Bronchus fibroblast of lung (primary cell): ENCODE measurements around the gene NAPEPLD. TPM values are rescaled to one million over a fixed set of nuclear protein-coding genes. Genes with fewer than 3 reads are reported as not detected.

ENCODE experiments used
- total RNA-seq: library from RNA; depleted of rRNA; stranded (reverse); fragments of >200 nt; gene quantifications from 2 replicates; pipeline ENCODE4 v1.2.3, GENCODE V29; 2015

Gene NAPEPLD
- 1.2 and 1.3 TPM in 2 replicates for total RNA-seq

GRCh38 chr7:103148994-103149807 is at the start of gene NAPEPLD:
NAPEPLD (minus strand) TSS chr7:103149099; CDS start chr7:103128776, 20,323 bp downstream.

GRCh38 chr7:103074519-103075336 is 74.2 kb downstream of the NAPEPLD start, which contains the start of the genes ARMC10 and FBXL13:
ARMC10 (plus strand) TSS chr7:103075140; CDS start chr7:103075273, 133 bp downstream.
FBXL13 (minus strand) TSS chr7:103074796.

Other genes starting within 250 kb of the NAPEPLD start
- 75.3 and 76.6 TPM in 2 replicates for gene LRRC17, start 236.1 kb downstream of the NAPEPLD start, total RNA-seq
- gene FBXL13, start 74.3 kb downstream of the NAPEPLD start, total RNA-seq, result 0.30 and 0.34 TPM in 2 replicates
- 26.0 and 34.8 TPM in 2 replicates for gene ARMC10, start 74.0 kb downstream of the NAPEPLD start, total RNA-seq
- gene PMPCB, start 148.3 kb upstream of the NAPEPLD start, total RNA-seq, result 47.7 and 53.2 TPM in 2 replicates
- gene DNAJC2, start 195.7 kb upstream of the NAPEPLD start, total RNA-seq, result 9.5 and 10.6 TPM in 2 replicates
- gene PSMC2, start 198.5 kb upstream of the NAPEPLD start, total RNA-seq, result 143 and 169 TPM in 2 replicates